ENCODE results near the gene MUSK.

- TF ChIP-seq POLR2A (IDR thresholded peaks at IDR 0.05) (no peak), CTCF (IDR thresholded peaks at IDR 0.05) (no peak), POLR2AphosphoS5 (IDR thresholded peaks at IDR 0.05) (no peak)
These were observed 97.3 kb downstream of the MUSK start for GRCh38 chr9:110765926-110766325.
